Measurements from ENCODE around the gene NUAK1.

DNA sequence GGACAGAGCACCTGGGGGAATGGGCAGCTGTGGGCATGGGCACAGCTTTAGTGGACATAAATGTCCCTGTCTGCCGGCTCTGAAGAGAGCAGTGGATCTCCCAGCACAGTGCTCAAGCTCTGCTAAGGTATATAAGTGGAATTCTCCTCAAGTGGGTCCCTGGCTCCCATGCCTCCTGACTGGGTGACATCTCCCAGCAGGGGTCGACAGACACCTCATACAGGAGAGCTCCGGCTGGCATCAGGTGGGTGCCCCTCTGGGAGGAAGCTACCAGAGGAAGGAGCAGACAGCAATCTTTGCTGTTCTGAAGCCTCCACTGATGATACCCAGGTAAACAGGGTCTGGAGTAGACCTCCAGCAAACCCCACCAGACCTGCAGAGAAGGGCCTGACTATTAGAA, 25.0 kb upstream of the NUAK1 start:
- TF ChIP-seq SIN3A (IDR thresholded peaks at IDR 0.05; ENCODE audit: borderline replicate concordance, insufficient read depth, low read length) (no peak), POLR2AphosphoS5 (IDR thresholded peaks at IDR 0.05; ENCODE audit: low read depth, low read length) (no peak), FOXP2 (optimal IDR thresholded peaks at IDR 0.05; ENCODE audit: borderline replicate concordance, extremely low read depth, extremely low read length, insufficient read depth) (no peak)
